Ishikawa (cell line): ENCODE measurements around the gene EGFR.

ENCODE experiments used
- RAD21 ChIP-seq: IDR thresholded peaks from 2 replicates; pipeline ENCODE4 v1.6.1; 2012; ENCODE audit warnings: low read depth
- TEAD4 ChIP-seq: IDR thresholded peaks from 2 replicates; pipeline ENCODE4 v1.6.1; 2012
- YY1 ChIP-seq: IDR thresholded peaks from 2 replicates; pipeline ENCODE4 v1.6.1; 2012; ENCODE audit warnings: low read depth
- TF ChIP-seq, protein P1 (sequence below): IDR thresholded peaks from 2 replicates; pipeline ENCODE4 v1.6.1; 2012

DNA sequence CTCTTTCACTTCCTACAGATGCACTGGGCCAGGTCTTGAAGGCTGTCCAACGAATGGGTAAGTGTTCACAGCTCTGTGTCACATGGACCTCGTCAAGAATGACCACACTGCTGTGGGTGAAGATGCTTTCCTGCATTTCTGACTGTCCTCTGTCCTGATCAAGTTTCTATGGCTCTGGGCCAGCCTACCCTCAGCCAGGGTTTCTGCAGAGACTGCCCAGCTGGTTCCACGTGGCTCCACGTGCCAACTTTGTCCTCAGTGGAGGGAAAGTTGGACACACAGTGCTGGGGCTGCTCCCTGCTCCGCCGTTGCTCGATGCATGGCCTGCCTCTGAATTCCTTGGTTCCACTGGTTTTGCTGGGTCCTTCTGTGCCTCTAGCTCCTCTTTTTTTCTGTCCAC lies 152.3 kb downstream of the EGFR start:
- TF ChIP-seq YY1 = no peak
- TF ChIP-seq TEAD4 = no peak
- no peak for TF ChIP-seq RAD21
- TF ChIP-seq, protein P1, sequence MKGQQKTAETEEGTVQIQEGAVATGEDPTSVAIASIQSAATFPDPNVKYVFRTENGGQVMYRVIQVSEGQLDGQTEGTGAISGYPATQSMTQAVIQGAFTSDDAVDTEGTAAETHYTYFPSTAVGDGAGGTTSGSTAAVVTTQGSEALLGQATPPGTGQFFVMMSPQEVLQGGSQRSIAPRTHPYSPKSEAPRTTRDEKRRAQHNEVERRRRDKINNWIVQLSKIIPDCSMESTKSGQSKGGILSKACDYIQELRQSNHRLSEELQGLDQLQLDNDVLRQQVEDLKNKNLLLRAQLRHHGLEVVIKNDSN = no peak
